ENCODE results near the gene SMC5.

GRCh38 chr9:70260007-70260443 lies 1.2 kb downstream of the SMC5 start:
- TF ChIP-seq CTCF (IDR thresholded peaks at IDR 0.05) (no peak), POLR2A (IDR thresholded peaks at IDR 0.05) (no peak), POLR2AphosphoS5 (IDR thresholded peaks at IDR 0.05) (no peak), EP300 (IDR thresholded peaks at IDR 0.05; ENCODE audit: low read depth) (no peak)

Data from transverse colon (tissue), 4 donors.